A549 (cell line): ENCODE results near the gene IL9R. TPM values are rescaled to one million over a fixed set of nuclear protein-coding genes. Genes with fewer than 3 reads are reported as not detected.
"Not testable (repeated sequence)": the region's sequence is repeated elsewhere in the genome, so short reads cannot be mapped to it uniquely, and the experiment has no call there.

Experiments used
- ATAC-seq, 2 experiments: fragments of 200-7000 bp in 1 of 2; fragments of >200 bp in 1 of 2; cut with Nextera tagmentation in 1 of 2; cut with Tn5 transposase in 1 of 2; 3 replicates each; pipeline versions ENCODE4 v1.8.0 to v1.9.1; 2018 to 2020; ENCODE audit warnings: mild to moderate bottlenecking in 1 of 2, moderate library complexity in 1 of 2
- CTCF ChIA-PET: fragments of 300-600 bp; sonication (Branson Sonifier 250); formaldehyde crosslinking; extraction: SDS; loops from one replicate; lab custom pipeline; 2021; ENCODE audit warnings: antibody characterized with exemption, inconsistent platforms; lab: Yijun Ruan, JAX
- POLR2A ChIA-PET: fragments of 350-600 bp; formaldehyde crosslinking; extraction: SDS; loops from one replicate; lab custom pipeline; 2021; ENCODE audit warnings: antibody characterized with exemption, inconsistent platforms; lab: Yijun Ruan, JAX
- DNase-seq, 2 experiments: peaks; one replicate each; pipeline versions ENCODE4 v3.0.0 to v3.0.0-alpha.2; 2011 to 2016; ENCODE audit warnings: low read depth in 1 of 2, low spot score in 1 of 2
- FAIRE-seq: peaks from 2 replicates; lab custom pipeline; 2011; peaks lifted over from hg19 to GRCh38; lab: Jason Lieb, UNC
- H3K27ac ChIP-seq, 2 experiments: fragments of >200 bp; sonication (Bioruptor Twin); formaldehyde crosslinking; 3 replicates each; pipeline ENCODE4 v1.5.1; 2016 to 2017
- H3K4me1 ChIP-seq: fragments of >200 bp; sonication (Bioruptor Twin); formaldehyde crosslinking; 3 replicates; pipeline ENCODE4 v1.6.1; 2016
- H3K4me2 ChIP-seq: fragments of >200 bp; sonication (Bioruptor Twin); formaldehyde crosslinking; 3 replicates; pipeline ENCODE4 v1.6.1; 2016
- H3K4me3 ChIP-seq: fragments of >200 bp; sonication (Bioruptor Twin); formaldehyde crosslinking; 3 replicates; pipeline ENCODE4 v1.5.1; 2016
- H3K9me3 ChIP-seq: fragments of >200 bp; sonication (Bioruptor Twin); formaldehyde crosslinking; 3 replicates; pipeline ENCODE4 v1.6.1; 2016
- ATOH8 ChIP-seq: fragments of 250-450 bp; sonication (Bioruptor Pico); IDR thresholded peaks from 2 replicates; pipeline ENCODE4 v1.5.0; 2020; ENCODE audit warnings: low read depth, mild to moderate bottlenecking, moderate library complexity
- CHD4 ChIP-seq: fragments of 200-600 bp; sonication (generic); IDR thresholded peaks from 2 replicates; pipeline ENCODE4 v1.6.1; 2016; ENCODE audit warnings: antibody characterized with exemption, mild to moderate bottlenecking, borderline replicate concordance
- CTCF ChIP-seq: fragments of >200 bp; sonication (Bioruptor Twin); formaldehyde crosslinking; IDR thresholded peaks from 3 replicates; pipeline ENCODE4 v1.5.1; 2016
- FOSL2 ChIP-seq, 2 experiments: fragments of 450-650 bp in 1 of 2; fragments of >200 bp in 1 of 2; sonication (Bioruptor Twin) in 1 of 2; formaldehyde crosslinking; IDR thresholded peaks; 2 replicates each; pipeline versions ENCODE4 v1.5.0 to v1.6.1; 2016 to 2020; ENCODE audit warnings: mild to moderate bottlenecking in 1 of 2, moderate library complexity in 1 of 2
- FOXS1 ChIP-seq: fragments of 250-450 bp; sonication (Bioruptor Pico); IDR thresholded peaks from 2 replicates; pipeline ENCODE4 v1.5.0; 2020; ENCODE audit warnings: mild to moderate bottlenecking, moderate library complexity
- MAFK ChIP-seq: fragments of 450-650 bp; IDR thresholded peaks from 2 replicates; pipeline ENCODE4 v1.6.1; 2014; ENCODE audit not compliant: partially characterized antibody
- MAZ ChIP-seq: fragments of 150-350 bp; IDR thresholded peaks from 2 replicates; pipeline ENCODE4 v1.6.1; 2014; ENCODE audit warnings: antibody characterized with exemption, low read depth, low read length, borderline replicate concordance
- NR3C1 ChIP-seq: fragments of >200 bp; sonication (Bioruptor Twin); formaldehyde crosslinking; IDR thresholded peaks from 3 replicates; pipeline ENCODE4 v1.6.1; 2017
- PBX3 ChIP-seq: IDR thresholded peaks from 2 replicates; pipeline ENCODE4 v1.6.1; 2012
- PHF8 ChIP-seq: fragments of 200-600 bp; sonication (generic); IDR thresholded peaks from 2 replicates; pipeline ENCODE4 v1.6.1; 2016; ENCODE audit warnings: low read depth, mild to moderate bottlenecking, antibody characterized with exemption, moderate library complexity, borderline replicate concordance
- ZC3H11A ChIP-seq: fragments of 450-650 bp; IDR thresholded peaks from 2 replicates; pipeline ENCODE4 v1.6.1; 2014; ENCODE audit warnings: antibody characterized with exemption, mild to moderate bottlenecking
- ZNF302 ChIP-seq: fragments of 250-450 bp; sonication (Bioruptor Pico); IDR thresholded peaks from 2 replicates; pipeline ENCODE4 v1.9.0; 2021; ENCODE audit warnings: inconsistent platforms, mild to moderate bottlenecking, moderate library complexity
- WGBS: methylation state at CpG from one replicate; pipeline ENCODE4 v1.1.6; 2017; ENCODE audit errors: missing lambda C conversion rate; 5-methylcytosine and 5-hydroxymethylcytosine counted together
- polyA plus RNA-seq, 4 experiments: library from polyadenylated mRNA; depleted of rRNA in 3 of 4; stranded (reverse); fragments of >200 nt; fragmentation: RNase III in 1 of 4; extraction: RNeasy Plus Mini Kit Qiagen cat#74134 plus additional on column Dnase treatment in 1 of 4; gene quantifications; 2 replicates in 3 of 4; 3 replicates in 1 of 4; pipeline ENCODE4 v1.2.3, GENCODE V29; 2011 to 2017
- TF ChIP-seq, protein P1 (sequence below): fragments of 150-350 bp; IDR thresholded peaks from 2 replicates; pipeline ENCODE4 v1.6.1; 2014; ENCODE audit warnings: low read depth, mild to moderate bottlenecking, low read length

IL9R gene
- polyA plus RNA-seq, 2 of the 4 experiments (the other 2 are of a cell fraction), result 0.06 to 0.12 TPM

DNA sequence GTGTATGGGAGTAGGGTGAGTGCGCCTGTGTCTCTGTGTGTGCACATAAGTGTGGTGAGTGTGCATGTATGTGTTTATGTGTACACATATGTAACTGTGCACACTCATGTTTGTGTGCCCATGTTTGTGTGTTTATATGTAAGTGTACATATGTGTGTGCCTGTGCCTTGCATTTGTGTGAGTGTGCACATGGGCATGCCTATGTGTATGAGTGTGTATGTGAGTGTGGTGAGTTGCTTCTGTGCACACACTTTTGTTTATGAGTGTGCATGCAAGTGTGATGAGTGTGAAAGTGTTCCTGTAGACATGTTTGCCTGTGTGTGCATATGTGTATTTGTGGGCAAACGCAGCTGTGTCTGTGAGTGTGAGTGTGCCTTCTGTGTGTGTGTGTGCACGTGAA, 7.2 kb downstream of the IL9R start (continued):
- no peak for TF ChIP-seq CHD4

DNA sequence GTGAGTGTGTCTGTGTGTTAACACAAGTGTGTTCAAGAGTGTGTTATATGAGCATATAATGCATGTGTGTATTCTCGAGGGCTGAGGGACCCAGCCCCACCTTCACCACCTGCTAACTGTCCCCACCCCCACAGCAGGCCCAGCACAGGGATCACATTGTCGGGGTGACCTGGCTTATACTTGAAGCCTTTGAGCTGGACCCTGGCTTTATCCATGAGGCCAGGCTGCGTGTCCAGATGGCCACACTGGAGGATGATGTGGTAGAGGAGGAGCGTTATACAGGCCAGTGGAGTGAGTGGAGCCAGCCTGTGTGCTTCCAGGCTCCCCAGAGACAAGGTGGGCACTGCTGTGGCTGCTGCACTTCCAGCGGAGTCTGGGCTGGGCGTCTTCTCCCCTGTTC, 7.6 kb downstream of the IL9R start:
- ATAC-seq, result no peak
- H3K4me2 ChIP-seq, result no peak overlapping the region
- H3K9me3 ChIP-seq, result no peaks in the 10 kb centered on the region
- FAIRE-seq, result no peak
- no peaks in the 10 kb centered on the region for H3K4me1 ChIP-seq
- ChIA-PET POLR2A (no interaction called here), CTCF (no interaction called here)
- H3K27ac ChIP-seq, result no peak overlapping the region
- TF ChIP-seq MAZ, result no peak
- no peak for TF ChIP-seq CTCF
- TF ChIP-seq NR3C1, result no peak
- no peak for TF ChIP-seq PHF8
- no peak for TF ChIP-seq ZC3H11A
- TF ChIP-seq ATOH8 (CRISPR knock-in tag), result no peak
- no peak for TF ChIP-seq MAFK
- TF ChIP-seq, protein P1, sequence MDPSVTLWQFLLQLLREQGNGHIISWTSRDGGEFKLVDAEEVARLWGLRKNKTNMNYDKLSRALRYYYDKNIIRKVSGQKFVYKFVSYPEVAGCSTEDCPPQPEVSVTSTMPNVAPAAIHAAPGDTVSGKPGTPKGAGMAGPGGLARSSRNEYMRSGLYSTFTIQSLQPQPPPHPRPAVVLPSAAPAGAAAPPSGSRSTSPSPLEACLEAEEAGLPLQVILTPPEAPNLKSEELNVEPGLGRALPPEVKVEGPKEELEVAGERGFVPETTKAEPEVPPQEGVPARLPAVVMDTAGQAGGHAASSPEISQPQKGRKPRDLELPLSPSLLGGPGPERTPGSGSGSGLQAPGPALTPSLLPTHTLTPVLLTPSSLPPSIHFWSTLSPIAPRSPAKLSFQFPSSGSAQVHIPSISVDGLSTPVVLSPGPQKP, result no peak
- TF ChIP-seq ZNF302, result no peak
- no peak for TF ChIP-seq FOXS1
- TF ChIP-seq FOSL2 (IDR thresholded peaks at IDR 0.05), result no peak
- no peak for TF ChIP-seq FOSL2 (CRISPR knock-in tag; IDR thresholded peaks at IDR 0.05)
- no peak for TF ChIP-seq PBX3
- WGBS, result 23% methylated on average over 5 of the region's 6 CpGs
- DNase-seq, result no peak
- H3K4me3 ChIP-seq, result no peak overlapping the region

GRCh38 chrX:156006468-156006867, 9.0 kb downstream of the IL9R start:
- H3K4me2 ChIP-seq, H3K9me3 ChIP-seq, H3K4me3 ChIP-seq, H3K4me1 ChIP-seq, POLR2A ChIA-PET, CTCF ChIA-PET, ATAC-seq, DNase-seq, H3K27ac ChIP-seq: not testable (repeated sequence)
- WGBS, result 28% methylated on average over 7 of the region's 8 CpGs
- FAIRE-seq, result peak; percentile 99

GRCh38 chrX:156008379-156008778, 10.9 kb downstream of the IL9R start:
- ATAC-seq, DNase-seq, FAIRE-seq, H3K4me2 ChIP-seq, H3K4me3 ChIP-seq, POLR2A ChIA-PET, H3K4me1 ChIP-seq, H3K27ac ChIP-seq, CTCF ChIA-PET, H3K9me3 ChIP-seq: not testable (repeated sequence)
- WGBS, result 24% methylated on average over 2 of the region's 7 CpGs
